Body of pancreas (tissue), 4 donors: ENCODE measurements around the gene ADAMTS2. TPM values are rescaled to one million over a fixed set of nuclear protein-coding genes. Genes with fewer than 3 reads are reported as not detected.

Source experiments
- ATAC-seq: fragments of 150-250 bp; one replicate; pipeline ENCODE4 v1.9.1; 2016
- DNase-seq, 4 donors: peaks; one replicate each; pipeline ENCODE4 v3.0.0-alpha.2; 2019
- H3K27ac ChIP-seq, 4 donors: fragments of 200-600 bp; sonication (generic); 1 replicate in 3 of 4; 2 replicates in 1 of 4; pipeline versions ENCODE4 v1.5.1 to v1.6.1; 2016 to 2019; ENCODE audit warnings: mild to moderate bottlenecking in 1 of 4, mixed read lengths in 1 of 4, moderate library complexity in 1 of 4
- H3K27me3 ChIP-seq, 2 donors: fragments of 200-600 bp; sonication (generic); one replicate each; pipeline ENCODE4 v1.6.0; 2016; ENCODE audit warnings: mild to moderate bottlenecking in 1 of 2
- H3K36me3 ChIP-seq, 2 donors: fragments of 200-600 bp; sonication (generic); replicated peaks in 1 of 2; 2 replicates each; pipeline ENCODE4 v1.5.1; 2016; ENCODE audit warnings: low read depth in 2 of 2; ENCODE audit not compliant: insufficient read depth in 1 of 2
- H3K4me1 ChIP-seq: fragments of 200-600 bp; sonication (generic); one replicate; pipeline ENCODE4 v1.6.0; 2016
- H3K4me3 ChIP-seq, 2 donors: fragments of 200-600 bp; sonication (generic); 1 replicate in 1 of 2; 2 replicates in 1 of 2; pipeline ENCODE4 v1.5.1; 2016 to 2019
- H3K9me3 ChIP-seq, 3 donors: fragments of 200-600 bp; sonication (generic); 1 replicate in 2 of 3; 2 replicates in 1 of 3; pipeline ENCODE4 v1.5.1; 2016
- POLR2A ChIP-seq, 3 donors: fragments of 450-650 bp; IDR thresholded peaks; one replicate each; pipeline ENCODE4 v1.6.1; 2016; ENCODE audit warnings: antibody characterized with exemption in 3 of 3, mild to moderate bottlenecking in 2 of 3
- WGBS, 2 donors: methylation state at CpG; one replicate each; pipeline ENCODE4 v1.1.5; 2017; 5-methylcytosine and 5-hydroxymethylcytosine counted together
- intact Hi-C: fragments of 100-400 bp; cut with DNase I; formaldehyde crosslinking; loops from one replicate; pipeline ENCODE4 v1.15.1; 2023
- total RNA-seq, 2 donors: library from RNA; depleted of rRNA; stranded (reverse); fragments of >200 nt; gene quantifications; one replicate each; pipeline ENCODE4 v1.1.0, GENCODE V29; 2016
- TF ChIP-seq, protein P1 (sequence below), 7 experiments: fragments of 450-650 bp in 4 of 7; fragments of 200-600 bp in 3 of 7; sonication (generic) in 3 of 7; IDR thresholded peaks; one replicate each; pipeline ENCODE4 v1.5.1; 2016 to 2019; ENCODE audit warnings: antibody characterized with exemption in 7 of 7

Gene ADAMTS2
- total RNA-seq, 2 donors from 2014 or later, result 9.1 to 19.1 TPM

DNA sequence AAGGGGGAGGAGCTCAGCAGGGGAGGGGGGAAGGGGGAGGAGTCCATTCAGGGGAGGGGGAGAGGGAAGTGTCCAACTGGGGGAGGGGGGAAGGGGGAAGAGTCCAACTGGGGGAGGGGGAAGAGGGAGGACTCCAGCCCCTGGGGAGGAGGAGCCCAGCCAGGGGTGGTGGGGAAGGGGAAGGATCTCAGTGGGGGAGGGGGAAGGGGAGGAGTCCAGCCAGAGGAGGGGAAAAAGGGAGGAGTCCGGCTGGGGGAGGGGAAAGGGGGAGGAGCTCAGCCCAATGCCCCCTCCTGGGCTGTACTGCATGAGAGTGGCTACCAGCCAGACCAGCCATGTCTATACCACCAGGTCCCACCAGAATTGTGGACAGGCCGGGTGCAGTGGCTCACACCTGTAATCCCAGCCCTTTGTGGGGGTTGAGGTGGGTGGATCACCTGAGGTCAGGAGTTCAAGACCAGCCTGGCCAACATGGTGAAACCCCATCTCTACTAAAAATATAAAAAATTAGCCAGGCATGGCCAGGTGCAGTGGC lies 30.6 kb upstream of the ADAMTS2 start:
- Histone ChIP-seq H3K9me3 (no peaks in the 10 kb centered on the region), H3K27ac (no peak overlapping the region), H3K36me3 (no peaks in the 10 kb centered on the region), H3K4me3 (no peak overlapping the region), H3K27me3 (no peaks in the 10 kb centered on the region), H3K4me1 (no peaks in the 10 kb centered on the region)
- ATAC-seq, result no peak
- no peak for DNase-seq
- intact Hi-C loops, result no loop called here
- TF ChIP-seq, protein P1, sequence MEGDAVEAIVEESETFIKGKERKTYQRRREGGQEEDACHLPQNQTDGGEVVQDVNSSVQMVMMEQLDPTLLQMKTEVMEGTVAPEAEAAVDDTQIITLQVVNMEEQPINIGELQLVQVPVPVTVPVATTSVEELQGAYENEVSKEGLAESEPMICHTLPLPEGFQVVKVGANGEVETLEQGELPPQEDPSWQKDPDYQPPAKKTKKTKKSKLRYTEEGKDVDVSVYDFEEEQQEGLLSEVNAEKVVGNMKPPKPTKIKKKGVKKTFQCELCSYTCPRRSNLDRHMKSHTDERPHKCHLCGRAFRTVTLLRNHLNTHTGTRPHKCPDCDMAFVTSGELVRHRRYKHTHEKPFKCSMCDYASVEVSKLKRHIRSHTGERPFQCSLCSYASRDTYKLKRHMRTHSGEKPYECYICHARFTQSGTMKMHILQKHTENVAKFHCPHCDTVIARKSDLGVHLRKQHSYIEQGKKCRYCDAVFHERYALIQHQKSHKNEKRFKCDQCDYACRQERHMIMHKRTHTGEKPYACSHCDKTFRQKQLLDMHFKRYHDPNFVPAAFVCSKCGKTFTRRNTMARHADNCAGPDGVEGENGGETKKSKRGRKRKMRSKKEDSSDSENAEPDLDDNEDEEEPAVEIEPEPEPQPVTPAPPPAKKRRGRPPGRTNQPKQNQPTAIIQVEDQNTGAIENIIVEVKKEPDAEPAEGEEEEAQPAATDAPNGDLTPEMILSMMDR (IDR thresholded peaks at IDR 0.05), result no peak
- TF ChIP-seq POLR2A (IDR thresholded peaks at IDR 0.05), result no peak
- WGBS, 2 donors, result 14 to 50% methylated on average over 1 to 2 of the region's 2 CpGs

- ATAC-seq, result no peak
- Histone ChIP-seq H3K9me3 (no peaks in the 10 kb centered on the region), H3K4me3 (no peak overlapping the region), H3K27ac (no peak overlapping the region), H3K4me1 (no peaks in the 10 kb centered on the region), H3K27me3 (no peaks in the 10 kb centered on the region), H3K36me3 (no peaks in the 10 kb centered on the region)
- intact Hi-C loops, result no loop called here
- TF ChIP-seq POLR2A (IDR thresholded peaks at IDR 0.05), result no peak
- TF ChIP-seq, protein P1 (IDR thresholded peaks at IDR 0.05), result no peak
- no peak for DNase-seq
- 49 to 57% methylated on average over 3 of the region's 3 CpGs for WGBS, 2 donors
These were observed 30.0 kb upstream of the ADAMTS2 start for GRCh38 chr5:179375236-179375685.

- intact Hi-C loops, result no loop called here
These were observed 29.4 kb upstream of the ADAMTS2 start for GRCh38 chr5:179374506-179375235.

DNA sequence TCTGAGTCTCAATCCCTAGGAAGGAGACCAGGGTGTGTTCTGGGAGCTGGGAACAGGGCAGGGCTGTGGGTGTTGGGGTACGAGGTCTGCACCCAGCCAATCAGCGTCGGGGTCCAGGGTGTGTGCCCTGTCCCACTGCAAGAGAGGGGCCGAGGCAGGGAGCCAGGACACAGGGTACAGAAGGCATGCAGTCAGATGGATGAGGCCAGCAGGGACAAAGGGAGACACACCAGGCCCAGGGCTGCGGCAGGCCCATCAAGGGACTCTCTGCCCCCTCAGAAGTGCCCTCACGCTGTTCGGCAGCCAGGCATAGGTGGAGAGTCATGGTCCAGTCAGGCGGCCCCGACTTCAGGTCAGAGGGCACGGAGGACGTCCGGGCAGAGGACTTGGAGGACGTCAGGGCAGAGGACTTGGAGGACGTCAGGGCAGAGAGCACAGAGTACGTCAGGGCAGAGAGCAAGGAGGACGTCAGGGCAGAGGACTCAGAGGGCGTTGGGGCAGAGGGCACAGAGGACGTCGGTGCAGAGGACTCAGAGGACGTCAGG lies 28.8 kb upstream of the ADAMTS2 start:
- H3K36me3 ChIP-seq, result no peaks in the 10 kb centered on the region
- H3K27ac ChIP-seq, result no peak overlapping the region
- ATAC-seq (no peak), DNase-seq (no peak)
- intact Hi-C loops, result no loop called here
- no peak overlapping the region for H3K4me3 ChIP-seq
- H3K27me3 ChIP-seq, result no peaks in the 10 kb centered on the region
- TF ChIP-seq POLR2A (IDR thresholded peaks at IDR 0.05), result no peak
- TF ChIP-seq, protein P1 (IDR thresholded peaks at IDR 0.05), result no peak
- H3K4me1 ChIP-seq, result no peaks in the 10 kb centered on the region
- WGBS, 2 donors, result 57 to 60% methylated on average over 15 to 20 of the region's 20 CpGs
- H3K9me3 ChIP-seq, result no peaks in the 10 kb centered on the region

More at GRCh38 chr5:179374506-179375235, 29.4 kb upstream of the ADAMTS2 start:
- Histone ChIP-seq H3K36me3 (no peaks in the 10 kb centered on the region), H3K4me1 (no peaks in the 10 kb centered on the region), H3K27ac (no peak overlapping the region), H3K27me3 (no peaks in the 10 kb centered on the region), H3K9me3 (no peaks in the 10 kb centered on the region), H3K4me3 (no peak overlapping the region)
- DNase-seq, result no peak
- no peak for ATAC-seq
- whole genome bisulfite sequencing, 2 donors, result 66 to 76% methylated on average over 31 of the region's 31 CpGs
- TF ChIP-seq, protein P1 (IDR thresholded peaks at IDR 0.05), result no peak
- no peak for TF ChIP-seq POLR2A (IDR thresholded peaks at IDR 0.05)
